ENCODE data around the gene MCFD2.

- no peak for TF ChIP-seq POLR2A (IDR thresholded peaks at IDR 0.05)
- TF ChIP-seq, protein P1, sequence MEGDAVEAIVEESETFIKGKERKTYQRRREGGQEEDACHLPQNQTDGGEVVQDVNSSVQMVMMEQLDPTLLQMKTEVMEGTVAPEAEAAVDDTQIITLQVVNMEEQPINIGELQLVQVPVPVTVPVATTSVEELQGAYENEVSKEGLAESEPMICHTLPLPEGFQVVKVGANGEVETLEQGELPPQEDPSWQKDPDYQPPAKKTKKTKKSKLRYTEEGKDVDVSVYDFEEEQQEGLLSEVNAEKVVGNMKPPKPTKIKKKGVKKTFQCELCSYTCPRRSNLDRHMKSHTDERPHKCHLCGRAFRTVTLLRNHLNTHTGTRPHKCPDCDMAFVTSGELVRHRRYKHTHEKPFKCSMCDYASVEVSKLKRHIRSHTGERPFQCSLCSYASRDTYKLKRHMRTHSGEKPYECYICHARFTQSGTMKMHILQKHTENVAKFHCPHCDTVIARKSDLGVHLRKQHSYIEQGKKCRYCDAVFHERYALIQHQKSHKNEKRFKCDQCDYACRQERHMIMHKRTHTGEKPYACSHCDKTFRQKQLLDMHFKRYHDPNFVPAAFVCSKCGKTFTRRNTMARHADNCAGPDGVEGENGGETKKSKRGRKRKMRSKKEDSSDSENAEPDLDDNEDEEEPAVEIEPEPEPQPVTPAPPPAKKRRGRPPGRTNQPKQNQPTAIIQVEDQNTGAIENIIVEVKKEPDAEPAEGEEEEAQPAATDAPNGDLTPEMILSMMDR (IDR thresholded peaks at IDR 0.05) = no peak
Measured at GRCh38 chr2:46951290-46952064, 35.9 kb upstream of the MCFD2 start.
